ENCODE data around the gene BBX.

- no peak for TF ChIP-seq POLR2A (IDR thresholded peaks at IDR 0.05)
- TF ChIP-seq, protein P1, sequence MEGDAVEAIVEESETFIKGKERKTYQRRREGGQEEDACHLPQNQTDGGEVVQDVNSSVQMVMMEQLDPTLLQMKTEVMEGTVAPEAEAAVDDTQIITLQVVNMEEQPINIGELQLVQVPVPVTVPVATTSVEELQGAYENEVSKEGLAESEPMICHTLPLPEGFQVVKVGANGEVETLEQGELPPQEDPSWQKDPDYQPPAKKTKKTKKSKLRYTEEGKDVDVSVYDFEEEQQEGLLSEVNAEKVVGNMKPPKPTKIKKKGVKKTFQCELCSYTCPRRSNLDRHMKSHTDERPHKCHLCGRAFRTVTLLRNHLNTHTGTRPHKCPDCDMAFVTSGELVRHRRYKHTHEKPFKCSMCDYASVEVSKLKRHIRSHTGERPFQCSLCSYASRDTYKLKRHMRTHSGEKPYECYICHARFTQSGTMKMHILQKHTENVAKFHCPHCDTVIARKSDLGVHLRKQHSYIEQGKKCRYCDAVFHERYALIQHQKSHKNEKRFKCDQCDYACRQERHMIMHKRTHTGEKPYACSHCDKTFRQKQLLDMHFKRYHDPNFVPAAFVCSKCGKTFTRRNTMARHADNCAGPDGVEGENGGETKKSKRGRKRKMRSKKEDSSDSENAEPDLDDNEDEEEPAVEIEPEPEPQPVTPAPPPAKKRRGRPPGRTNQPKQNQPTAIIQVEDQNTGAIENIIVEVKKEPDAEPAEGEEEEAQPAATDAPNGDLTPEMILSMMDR (IDR thresholded peaks at IDR 0.05) = no peak
Observed at GRCh38 chr3:107680698-107681097, 157.9 kb downstream of the BBX start.

All from thyroid gland (tissue), 4 donors.